HG03039 (cell line): ENCODE measurements around the gene ZNRD2.
A peak's percentile ranks its signal among the peaks of the same experiment; 100 is the strongest.

Experiments used
- ATAC-seq: cut with Tn5 transposase; IDR thresholded peaks from one replicate; pipeline ENCODE4 v1.9.1; 2021; ENCODE audit warnings: mild to moderate bottlenecking, moderate library complexity; ENCODE audit not compliant: unreplicated experiment

The ZNRD2 gene

DNA sequence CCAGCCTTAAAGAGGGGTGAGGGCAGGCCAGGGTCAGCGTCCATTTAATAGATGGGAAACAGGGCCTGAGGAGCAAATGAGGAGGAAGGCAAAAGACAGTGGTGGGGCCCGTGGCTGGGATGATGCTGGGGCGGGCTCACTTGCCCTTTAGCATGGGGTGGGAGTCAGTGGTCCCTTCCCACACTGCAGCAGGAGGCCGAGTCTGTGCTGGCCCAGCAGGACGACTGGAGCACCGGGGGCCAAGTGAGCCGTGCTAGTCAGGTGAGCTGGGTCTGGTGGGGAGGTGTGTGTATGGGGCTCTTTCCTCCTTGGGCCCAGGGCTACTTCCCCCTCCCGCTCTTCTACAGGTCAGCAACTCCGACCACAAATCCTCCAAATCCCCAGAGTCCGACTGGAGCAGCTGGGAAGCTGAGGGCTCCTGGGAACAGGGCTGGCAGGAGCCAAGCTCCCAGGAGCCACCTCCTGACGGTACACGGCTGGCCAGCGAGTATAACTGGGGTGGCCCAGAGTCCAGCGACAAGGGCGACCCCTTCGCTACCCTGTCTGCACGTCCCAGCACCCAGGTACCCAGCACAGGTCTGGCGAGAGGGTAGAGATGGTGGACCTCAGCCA lies 32.6 kb upstream of the ZNRD2 start:
- no peak for ATAC-seq

DNA sequence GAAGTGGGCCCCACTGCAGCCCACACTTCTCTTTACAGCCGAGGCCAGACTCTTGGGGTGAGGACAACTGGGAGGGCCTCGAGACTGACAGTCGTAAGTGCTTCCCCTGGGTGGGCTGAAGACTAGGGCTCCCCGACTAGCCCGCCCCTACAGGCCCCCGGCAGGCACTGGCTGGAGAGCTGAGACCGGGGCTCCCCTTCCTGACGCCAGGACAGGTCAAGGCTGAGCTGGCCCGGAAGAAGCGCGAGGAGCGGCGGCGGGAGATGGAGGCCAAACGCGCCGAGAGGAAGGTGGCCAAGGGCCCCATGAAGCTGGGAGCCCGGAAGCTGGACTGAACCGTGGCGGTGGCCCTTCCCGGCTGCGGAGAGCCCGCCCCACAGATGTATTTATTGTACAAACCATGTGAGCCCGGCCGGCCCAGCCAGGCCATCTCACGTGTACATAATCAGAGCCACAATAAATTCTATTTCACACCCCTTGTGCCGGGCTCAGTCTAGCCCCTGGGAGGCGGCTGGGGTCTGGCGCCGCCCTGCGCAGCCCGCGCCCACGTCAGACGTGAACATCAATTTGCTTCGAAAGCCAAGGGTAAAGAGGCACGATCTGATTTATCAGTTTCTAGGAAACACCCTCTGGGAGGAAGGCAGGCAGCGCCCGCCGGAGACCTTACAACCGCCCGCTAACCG lies 31.9 kb upstream of the ZNRD2 start:
- no peak for ATAC-seq

DNA sequence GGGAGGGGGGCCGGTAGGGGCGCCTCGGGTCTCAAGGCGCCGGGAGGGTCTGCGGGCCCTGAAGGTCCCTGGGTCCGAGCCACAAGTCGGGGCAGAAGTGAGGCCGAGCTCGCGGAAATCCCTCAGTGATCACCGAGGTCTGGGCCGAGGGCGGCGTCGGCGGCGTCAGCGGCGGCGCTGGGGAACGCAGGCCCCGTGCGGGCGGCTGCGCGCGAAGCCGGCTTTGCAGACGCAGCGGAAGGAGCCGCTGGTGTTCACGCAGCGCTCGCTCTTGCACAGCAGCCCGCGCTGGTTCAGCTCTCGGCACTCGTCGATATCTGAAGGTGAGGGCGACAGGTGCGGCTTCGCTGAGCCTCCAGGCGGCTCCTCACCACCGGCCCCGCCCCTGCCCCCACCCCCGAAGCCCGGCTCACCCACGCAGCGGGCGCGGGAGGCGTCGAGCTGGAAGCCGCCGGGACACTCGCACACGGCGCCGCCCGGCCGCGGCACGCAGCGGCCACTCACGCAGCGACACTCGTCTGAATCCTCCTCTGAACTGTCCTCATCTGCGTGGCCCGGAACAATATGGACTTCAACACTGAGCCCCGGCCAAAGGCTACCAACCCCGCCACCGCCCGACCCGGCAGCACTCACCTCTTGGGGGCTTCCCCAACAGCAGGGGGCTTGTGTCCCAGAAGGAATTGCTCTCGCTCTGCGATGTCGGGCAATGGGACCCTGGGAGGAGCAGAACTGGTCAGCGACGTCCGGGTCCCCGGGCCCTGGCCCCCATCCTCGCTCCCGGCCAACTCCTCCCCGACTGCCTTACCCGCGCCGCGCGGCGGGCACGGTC lies 31.1 kb upstream of the ZNRD2 start:
- ATAC-seq: no peak

DNA sequence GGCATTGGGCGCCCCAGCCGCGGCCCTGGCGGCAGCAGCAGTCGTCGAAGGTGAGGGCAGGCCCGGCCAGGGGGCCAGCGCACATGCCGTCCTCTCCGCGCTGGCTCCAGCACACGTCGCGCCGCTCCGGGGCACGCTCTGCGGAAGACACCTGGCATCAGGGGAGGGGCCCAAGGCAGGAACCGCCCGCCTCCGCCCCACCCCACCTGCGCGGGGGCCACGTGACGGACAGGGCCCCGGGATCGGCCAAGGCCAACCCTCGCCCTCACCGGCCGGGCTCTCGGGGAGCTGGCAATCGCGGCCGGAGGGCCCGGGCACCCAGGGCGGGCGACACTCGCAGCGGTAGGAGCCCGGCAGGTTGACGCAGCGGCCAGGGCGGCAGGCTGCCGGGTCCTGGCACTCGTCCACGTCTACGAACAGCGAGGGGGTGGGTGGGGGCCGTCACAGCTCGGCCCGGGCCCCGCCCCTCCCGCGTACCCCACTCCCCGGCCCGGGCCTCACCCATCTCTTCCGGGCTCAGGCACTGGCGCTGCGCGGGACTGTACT lies 30.5 kb upstream of the ZNRD2 start:
- peak; percentile 33 for ATAC-seq

DNA sequence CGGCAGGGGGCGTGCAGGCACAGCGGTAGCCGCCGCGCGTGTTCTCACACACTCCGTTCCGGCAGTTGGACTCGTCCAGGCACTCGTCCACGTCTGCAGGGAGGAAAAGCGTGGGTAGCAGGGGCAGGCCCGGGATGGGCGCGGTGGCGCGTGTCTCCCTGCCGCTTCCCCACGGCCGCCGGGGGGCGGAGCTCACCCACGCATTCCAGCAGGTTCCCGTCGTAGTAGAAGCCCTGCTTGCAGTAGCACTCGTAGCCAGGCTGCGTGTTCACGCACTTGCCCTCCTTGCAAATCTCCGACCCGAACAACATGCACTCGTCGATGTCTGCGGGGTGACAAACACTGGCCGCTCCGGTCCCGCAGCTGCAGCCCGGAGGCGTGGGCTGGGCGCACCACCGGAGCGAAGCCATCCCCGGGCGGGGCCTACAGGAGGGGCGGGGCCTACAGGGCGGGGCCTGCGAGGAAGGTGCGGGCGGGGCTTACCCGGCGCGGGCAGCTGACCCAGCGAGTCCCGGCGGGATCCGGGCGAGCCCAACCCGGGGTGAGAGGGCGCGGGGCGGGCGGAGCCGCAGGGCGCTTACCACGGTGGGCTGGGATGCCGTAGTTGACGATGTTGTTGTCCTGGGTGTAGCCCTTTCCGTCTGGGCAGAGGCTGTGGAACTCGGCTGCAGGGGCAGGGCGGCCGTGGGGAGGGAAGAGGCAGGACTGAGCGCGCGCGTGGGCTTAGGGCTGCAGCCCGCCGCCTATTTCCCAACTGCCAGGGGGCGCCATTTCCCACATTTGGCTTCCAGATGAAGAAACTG lies 29.8 kb upstream of the ZNRD2 start:
- ATAC-seq: peak; percentile 53

DNA sequence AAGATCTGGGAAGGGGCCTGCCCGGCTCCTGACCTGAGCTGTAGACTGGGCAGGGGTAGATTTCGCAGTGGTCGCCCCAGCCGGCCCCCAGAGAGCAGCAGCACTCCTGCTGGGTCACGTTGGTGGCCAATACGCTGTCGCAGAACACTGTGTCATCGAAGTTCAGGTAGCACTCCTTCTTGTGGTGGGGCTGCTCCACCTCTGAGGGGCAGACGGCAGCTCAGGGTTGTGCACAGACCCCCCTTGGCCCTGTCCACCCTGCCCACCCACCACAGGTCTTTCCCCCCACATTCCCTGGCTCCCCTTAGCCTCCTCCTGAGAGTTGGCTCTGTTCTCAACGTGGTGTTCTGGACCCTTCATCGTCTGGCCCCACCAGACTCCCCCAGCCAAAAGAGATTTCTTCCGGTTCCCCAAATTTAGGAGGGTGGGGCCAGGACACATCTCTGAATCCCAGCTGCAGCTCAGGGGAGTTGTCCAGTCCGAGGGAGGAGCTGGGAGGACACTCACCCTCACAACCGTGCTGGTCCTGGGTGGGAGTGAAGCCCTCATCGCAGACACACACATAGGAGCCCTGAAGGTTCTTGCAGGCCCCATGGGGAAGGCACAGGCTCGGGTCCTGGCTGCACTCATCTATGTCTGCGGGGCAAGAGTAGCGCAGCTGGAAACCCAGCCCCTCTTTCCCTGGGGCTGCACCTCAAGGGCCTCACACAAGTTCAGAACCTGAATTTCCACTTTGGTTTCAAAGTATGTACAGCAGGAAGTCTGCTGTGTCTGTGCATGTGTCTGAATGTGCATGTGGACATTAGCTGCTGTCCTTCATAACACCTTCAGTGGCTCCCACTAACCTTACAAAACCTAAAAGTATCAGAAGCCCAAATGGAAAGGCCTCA lies 28.9 kb upstream of the ZNRD2 start:
- ATAC-seq: no peak

DNA sequence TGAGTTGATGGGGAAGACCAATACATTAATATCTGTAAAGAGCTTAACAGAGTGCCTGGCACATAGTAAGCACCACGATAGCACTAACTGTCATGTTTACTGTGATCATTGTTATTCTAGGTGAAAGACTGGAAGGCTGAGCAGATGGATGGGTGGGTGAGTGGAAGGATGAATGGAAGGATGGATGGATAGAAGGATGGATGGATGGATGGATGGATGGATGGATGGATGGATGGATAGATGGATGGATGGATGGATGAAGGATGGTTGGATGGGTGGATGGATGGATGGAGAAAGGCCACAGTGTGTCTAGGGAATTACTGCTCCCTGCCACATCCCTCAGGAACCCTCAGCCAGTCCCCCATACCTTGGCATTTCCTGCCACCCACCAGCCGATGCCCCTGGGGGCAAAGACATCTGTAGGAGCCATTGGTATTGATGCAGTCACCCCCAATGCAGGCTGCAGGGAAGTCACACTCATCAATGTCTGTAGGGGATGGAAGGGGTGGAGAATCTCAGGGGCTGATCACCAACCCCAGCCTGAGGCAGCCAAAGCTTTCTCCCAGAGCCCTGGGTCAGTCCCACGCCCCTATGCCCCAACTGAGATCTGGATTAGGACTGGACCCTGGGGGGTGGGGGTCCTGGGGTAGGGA lies 27.4 kb upstream of the ZNRD2 start:
- no peak for ATAC-seq

DNA sequence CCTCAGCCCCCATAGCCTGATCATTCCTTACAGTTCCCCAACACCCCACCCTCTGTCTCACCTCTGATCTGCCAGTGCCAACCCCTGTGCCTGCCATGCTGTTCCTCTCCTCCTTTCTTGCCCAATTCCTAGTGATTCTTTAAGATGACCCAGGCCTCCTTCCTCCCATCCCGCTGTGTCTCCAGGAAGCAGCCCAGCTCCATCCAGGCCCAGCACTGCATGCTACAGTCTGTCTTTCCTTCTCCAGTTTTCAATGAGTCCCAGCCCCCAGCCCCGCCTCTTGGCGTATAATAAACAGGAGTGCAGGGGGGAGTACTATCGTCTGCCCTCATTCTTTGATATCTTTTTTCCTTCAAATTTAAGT lies 24.4 kb upstream of the ZNRD2 start:
- ATAC-seq: no peak

DNA sequence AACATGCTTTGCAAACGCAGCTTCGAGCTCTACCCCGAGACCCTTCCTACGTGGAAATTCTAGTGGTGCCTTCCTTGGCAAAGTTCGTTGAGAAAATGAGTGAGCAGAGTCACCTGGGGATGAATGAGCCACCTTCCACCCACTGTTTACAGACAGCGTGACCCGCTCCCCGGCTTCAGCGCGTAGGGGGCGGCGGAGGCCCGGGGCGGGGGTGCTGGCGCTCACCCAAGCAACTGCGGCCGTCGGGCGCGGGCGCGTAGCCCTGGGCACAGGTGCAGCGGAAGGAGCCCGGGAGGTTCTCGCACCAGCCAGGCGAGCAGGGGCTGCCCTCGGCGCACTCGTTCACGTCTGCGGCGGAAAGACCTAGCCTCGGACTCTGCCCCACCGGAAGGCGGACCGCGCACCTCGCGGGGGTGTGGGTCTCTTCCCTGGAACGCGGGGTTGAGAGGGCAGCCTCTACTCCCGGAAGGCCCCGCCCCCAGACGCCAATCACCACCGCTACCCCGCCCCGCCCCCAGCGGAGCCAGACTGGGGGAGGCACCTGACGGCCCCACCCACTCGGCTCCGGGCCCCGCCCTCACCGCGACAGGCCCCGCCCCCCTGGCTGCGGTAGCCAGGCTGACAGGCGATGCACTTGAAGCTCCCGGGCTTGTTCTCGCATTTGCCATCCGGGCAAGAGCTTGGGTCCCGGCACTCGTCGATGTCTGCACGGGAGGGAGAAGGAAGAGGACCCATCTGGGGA lies 23.9 kb upstream of the ZNRD2 start:
- peak; percentile 62 for ATAC-seq

DNA sequence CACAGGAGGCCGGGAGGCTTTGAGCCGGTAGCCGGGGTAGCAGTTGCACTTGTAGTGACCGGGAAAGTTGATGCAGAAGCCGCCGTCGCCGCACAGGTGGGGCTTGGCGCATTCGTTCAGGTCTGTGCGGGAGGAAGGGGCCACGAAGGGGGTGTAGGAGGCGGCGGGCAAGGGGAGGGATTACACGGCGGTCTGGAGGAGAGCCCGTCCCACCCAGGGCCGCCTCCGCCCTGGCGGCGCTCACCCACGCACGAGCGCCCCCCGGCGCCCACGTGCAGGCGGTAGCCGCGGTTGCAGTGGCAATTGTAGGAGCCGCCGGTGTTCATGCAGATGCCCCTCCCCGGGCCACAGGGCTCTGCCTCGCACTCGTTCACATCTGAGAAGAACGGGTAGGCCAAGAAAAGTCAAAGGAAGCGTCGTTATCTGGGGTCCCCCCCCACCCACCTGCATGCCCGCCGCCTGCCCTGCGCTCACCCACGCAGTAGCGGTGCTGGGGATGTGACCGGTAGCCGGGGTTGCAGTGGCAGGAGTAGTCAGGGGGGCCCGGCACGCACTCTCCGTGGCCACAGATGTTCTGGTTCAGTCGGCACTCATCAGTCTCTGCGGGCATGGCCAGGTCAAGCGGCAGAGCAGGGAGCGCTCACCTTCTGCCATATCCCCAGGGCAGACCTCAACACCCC lies 22.7 kb upstream of the ZNRD2 start:
- ATAC-seq: no peak

DNA sequence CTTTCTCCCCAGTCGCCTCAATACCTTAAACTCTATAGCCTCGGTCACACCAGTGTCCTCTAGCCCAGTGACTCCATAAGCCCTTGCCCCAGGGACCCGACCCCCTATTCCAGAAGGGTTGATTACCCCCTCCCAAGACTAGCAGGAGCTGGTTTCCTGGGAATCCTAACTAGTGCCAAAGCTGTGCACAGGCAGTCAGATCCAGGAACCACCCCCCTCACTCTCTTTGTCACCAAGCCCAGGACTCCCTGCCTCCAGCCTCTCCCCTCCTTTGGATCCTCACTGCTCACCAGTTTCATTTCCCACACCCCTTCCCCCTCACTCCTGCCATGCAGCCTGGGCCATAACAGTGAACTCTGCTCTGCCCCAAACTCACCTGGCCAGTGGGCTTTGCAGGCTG lies 21.9 kb upstream of the ZNRD2 start:
- ATAC-seq: no peak

DNA sequence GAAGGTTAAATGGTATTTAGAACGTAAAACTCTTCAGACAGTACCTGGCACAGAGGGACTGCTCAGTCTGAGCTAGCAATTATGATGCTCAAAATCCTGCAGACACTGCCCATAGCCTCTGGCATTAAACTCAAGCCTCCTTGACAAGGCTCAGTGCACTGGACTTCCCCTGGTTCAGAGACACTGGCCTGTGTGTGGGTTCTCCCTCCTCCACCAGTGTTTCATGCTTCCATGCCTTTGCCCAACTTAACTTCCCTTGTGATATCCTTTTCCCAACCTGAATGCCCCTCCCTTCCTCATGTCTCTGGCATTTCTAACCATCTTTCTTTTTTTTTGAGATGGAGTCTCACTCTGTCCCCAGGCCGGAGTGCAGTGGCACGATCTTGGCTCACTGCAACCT lies 21.2 kb upstream of the ZNRD2 start:
- no peak for ATAC-seq

DNA sequence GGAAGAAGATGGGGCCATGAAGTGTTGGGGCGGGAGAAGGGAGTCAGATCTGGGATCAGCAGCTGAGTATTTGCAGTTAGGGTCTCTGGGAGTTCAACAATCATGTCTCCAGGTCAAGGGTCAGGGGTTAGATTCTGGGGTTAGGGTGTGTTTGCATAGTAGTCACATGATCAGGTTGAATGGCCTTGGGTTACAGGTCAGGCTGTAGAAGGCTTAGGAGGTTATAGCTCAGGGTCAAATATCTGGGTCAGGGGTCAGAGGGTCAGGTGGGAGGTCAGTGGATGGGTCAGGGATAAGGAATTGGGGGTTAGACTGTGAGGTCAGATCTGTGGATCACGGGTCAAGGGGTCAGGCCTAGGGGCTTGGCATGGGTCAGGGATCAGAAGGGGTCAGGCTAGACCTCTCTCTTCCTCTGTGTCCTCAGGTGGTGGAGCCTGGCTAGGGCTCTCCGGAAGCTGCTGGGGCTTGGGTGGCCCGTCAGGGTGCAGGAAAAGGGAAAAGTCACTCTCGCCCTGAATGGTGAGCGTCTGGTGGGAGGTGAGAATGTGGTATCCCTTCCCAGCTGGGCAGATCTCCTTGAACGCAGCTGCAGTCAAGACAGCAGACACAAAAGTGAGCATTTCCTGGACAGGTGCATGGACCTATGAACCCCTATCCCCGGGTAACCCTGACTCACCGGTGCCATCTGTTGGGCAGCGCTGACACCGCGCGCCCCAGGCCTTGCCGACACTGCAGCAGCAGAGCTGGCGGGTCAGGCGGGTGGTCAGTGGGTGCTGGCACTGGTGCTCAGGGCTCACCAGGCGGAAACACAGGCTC lies 18.5 kb upstream of the ZNRD2 start:
- no peak for ATAC-seq

DNA sequence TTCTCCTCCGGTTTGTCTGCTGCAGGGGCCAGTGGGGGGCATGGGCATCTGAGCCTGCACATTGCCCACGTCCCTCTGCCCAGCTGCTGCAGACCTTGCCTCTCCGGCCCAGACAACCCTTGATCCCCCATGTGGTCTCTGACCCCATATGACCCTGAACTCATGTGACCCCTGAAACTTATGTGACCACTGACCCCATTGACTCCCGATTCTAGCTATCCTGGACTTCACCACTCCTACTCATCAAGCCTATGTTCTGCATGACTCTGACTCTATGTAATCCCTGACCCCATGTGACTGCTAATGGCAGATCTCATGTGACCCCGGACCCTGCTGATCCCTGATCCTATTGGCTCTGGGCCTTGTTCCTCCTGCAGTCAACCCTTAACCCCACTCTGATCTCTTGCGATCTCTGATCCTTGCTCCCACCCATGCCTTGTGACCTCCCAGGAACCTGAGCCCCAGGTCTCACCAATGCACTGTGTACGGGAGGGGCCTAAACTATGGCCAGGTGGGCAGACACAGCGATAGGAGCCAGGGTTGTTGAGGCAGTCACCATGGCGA lies 17.8 kb upstream of the ZNRD2 start:
- ATAC-seq: no peak

DNA sequence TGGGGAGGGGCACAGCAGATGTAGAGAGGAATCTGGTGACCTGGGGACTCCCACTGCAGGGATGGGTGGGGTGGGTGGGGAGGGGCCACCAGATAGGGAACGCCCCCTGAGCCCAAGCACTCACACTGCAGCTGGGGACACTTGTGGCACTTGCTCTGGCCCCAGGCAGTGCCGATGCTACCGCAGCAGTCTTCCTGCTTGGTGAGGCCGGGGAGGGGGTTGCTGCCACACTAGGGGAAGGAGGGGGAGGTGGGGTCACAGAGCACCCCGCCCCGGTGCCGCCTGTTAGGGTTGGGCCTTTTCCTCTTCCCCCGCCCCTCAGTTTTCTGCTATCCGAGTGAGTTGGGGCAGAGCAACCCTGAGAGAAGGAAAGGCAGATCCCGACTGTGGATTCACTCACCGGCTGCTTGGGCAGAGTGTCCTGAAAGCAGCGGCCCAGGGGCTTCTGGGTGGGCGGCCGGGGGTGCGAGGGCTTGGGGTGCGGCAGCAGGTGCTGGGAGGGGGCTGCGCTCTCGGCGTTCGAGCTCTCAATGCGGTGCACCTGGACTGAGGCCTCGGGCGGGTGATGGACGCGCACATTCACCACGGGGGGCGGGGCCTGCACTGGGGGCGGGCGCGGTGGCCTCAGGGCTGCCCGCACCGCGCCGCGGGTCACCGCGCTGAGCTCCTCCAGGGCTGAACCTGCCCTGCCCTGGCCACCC lies 16.8 kb upstream of the ZNRD2 start:
- ATAC-seq: no peak

DNA sequence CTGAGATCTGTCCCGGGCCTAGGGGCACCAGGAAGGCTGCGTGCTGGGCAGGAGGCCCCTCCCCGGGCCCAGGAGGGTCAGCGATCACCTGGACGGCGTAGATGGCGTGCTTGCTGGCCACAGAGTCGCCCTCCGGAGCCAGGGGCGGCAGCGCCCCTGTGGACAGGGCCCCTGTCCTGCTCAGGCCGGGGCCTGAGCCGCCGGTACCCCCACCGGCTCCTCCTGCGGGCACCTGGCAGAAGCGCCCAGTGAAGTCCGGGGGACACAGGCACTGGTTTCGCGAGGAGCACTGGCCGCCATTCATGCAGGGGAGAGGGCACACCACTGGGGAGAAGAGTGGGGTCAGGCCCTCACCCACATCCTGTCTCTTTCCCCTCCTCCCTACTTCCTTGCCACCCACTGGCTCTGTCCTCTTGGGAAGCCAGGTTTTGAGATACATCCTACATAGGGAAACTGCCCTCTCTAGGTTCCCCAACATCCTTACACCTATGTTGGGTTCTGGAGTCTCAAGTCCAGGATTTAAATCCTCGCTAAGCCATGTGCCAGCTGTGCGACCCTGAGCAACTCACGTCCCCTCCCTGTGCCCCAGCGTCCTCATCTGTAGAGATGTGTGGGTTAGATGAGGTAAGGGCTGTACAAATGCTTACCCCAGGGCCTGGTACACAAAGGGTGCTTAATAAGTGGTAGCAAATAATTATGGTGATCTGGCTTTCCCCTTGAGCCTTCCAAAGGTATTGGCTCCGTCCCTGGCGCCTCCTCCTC lies 16.0 kb upstream of the ZNRD2 start:
- ATAC-seq: no peak
